ENCODE measurements around the gene KRT7. TPM values are rescaled to one million over a fixed set of nuclear protein-coding genes. Genes with fewer than 3 reads are reported as not detected.

KRT7 gene
- total RNA-seq, 1 donor = 1.4 TPM

GRCh38 chr12:52200086-52200780 is 32.8 kb upstream of the KRT7 start:
- TF ChIP-seq CTCF (IDR thresholded peaks at IDR 0.05; ENCODE audit: insufficient read depth, low read length) = no peak
- no peak overlapping the region for H3K4me3 ChIP-seq (ENCODE audit: low read depth, low read length)
- DNase-seq (ENCODE audit: low read depth) = no peak

- DNase-seq (ENCODE audit: low read depth) = no peak
Observed at GRCh38 chr12:52200781-52201450, 32.1 kb upstream of the KRT7 start.

GRCh38 chr12:52201451-52201839 is 31.6 kb upstream of the KRT7 start:
- no peak for DNase-seq (ENCODE audit: low read depth)
- TF ChIP-seq CTCF (IDR thresholded peaks at IDR 0.05; ENCODE audit: insufficient read depth, low read length) = no peak

More at GRCh38 chr12:52200781-52201450, 32.1 kb upstream of the KRT7 start:
- no peak overlapping the region for H3K4me3 ChIP-seq (ENCODE audit: low read depth, low read length)
- TF ChIP-seq CTCF (IDR thresholded peaks at IDR 0.05; ENCODE audit: insufficient read depth, low read length) = no peak

GRCh38 chr12:52202361-52203078 is 30.5 kb upstream of the KRT7 start:
- DNase-seq (ENCODE audit: low read depth) = no peak
- TF ChIP-seq CTCF (IDR thresholded peaks at IDR 0.05; ENCODE audit: insufficient read depth, low read length) = no peak
- H3K4me3 ChIP-seq (ENCODE audit: low read depth, low read length) = no peak overlapping the region

More at GRCh38 chr12:52201451-52201839, 31.6 kb upstream of the KRT7 start:
- no peak overlapping the region for H3K4me3 ChIP-seq (ENCODE audit: low read depth, low read length)

- TF ChIP-seq CTCF (IDR thresholded peaks at IDR 0.05; ENCODE audit: insufficient read depth, low read length) = no peak
- no peak overlapping the region for H3K4me3 ChIP-seq (ENCODE audit: low read depth, low read length)
- DNase-seq (ENCODE audit: low read depth) = peak; percentile 43
Observed at GRCh38 chr12:52203079-52203921, 29.7 kb upstream of the KRT7 start.
